ENCODE data around the gene NDUFS5. TPM values are rescaled to one million over a fixed set of nuclear protein-coding genes. Genes with fewer than 3 reads are reported as not detected.

The NDUFS5 gene
- total RNA-seq, 1 donor from 2014 or later: 696 TPM

DNA sequence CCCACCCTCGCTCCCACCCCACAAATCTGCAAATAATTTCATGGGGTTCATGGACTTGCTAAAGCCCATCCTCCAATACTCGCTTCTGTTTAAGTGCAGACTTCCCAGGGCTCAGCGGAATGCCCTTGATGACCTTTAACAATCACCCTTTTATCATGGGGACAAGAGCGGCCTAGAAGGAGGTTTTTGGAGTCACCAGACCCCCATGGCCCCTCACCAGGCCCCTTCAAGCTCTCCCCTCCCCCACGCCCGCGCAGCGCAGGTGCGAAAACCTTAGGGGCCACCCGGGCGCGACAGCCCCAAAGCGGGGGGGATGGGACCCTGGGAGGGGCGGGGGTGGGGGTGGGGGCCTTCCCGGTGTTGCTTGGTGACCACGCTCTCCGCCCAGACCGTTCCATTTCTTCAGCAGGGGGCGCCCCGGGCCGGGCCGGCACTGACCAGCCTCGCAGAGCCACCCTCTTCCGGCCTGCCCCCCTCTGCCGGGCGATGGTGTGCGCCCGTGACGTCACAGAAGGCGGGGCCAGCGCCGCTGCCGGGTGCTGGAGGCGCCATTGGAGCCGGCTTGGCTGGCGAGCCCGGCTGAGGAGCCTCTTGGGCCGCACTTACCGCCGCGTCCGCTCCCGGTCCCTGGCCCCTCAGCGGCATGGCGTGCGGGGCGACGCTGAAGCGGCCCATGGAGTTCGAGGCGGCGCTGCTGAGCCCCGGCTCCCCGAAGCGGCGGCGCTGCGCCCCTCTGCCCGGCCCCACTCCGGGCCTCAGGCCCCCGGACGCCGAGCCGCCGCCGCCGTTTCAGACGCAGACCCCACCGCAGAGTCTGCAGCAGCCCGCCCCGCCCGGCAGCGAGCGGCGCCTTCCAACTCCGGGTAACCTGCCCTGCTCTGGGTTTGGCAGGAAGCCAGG lies 35.2 kb upstream of the NDUFS5 start, which contains the start of gene AKIRIN1:
Gene AKIRIN1, plus strand, starts transcription at position 539 of the 900 bp plus-strand sequence. Its CDS starts 105 bp downstream, at position 644.
- DNase-seq: peak; percentile 99
- peak within 1 kb of the TSS; percentile 97 for H3K4me3 ChIP-seq
- intact Hi-C loops (cut with micrococcal nuclease): no loop called here
- TF ChIP-seq, protein P1, sequence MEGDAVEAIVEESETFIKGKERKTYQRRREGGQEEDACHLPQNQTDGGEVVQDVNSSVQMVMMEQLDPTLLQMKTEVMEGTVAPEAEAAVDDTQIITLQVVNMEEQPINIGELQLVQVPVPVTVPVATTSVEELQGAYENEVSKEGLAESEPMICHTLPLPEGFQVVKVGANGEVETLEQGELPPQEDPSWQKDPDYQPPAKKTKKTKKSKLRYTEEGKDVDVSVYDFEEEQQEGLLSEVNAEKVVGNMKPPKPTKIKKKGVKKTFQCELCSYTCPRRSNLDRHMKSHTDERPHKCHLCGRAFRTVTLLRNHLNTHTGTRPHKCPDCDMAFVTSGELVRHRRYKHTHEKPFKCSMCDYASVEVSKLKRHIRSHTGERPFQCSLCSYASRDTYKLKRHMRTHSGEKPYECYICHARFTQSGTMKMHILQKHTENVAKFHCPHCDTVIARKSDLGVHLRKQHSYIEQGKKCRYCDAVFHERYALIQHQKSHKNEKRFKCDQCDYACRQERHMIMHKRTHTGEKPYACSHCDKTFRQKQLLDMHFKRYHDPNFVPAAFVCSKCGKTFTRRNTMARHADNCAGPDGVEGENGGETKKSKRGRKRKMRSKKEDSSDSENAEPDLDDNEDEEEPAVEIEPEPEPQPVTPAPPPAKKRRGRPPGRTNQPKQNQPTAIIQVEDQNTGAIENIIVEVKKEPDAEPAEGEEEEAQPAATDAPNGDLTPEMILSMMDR (IDR thresholded peaks at IDR 0.05; ENCODE audit: borderline replicate concordance): peak; percentile 27
- peaks cover 56% of the 10 kb centered on the region for H3K4me1 ChIP-seq
- no peaks in the 10 kb centered on the region for H3K9me3 ChIP-seq (replicated peaks)
- H3K27me3 ChIP-seq (ENCODE audit: low read depth): no peaks in the 10 kb centered on the region
- H3K27ac ChIP-seq (replicated peaks): peak within 1 kb of the TSS; percentile 94
- peaks cover 12% of the 10 kb centered on the region for H3K36me3 ChIP-seq

- Histone ChIP-seq H3K27ac (replicated peaks) (peak overlapping the region; percentile 94), H3K36me3 (peaks cover 12% of the 10 kb centered on the region), H3K27me3 (ENCODE audit: low read depth) (no peaks in the 10 kb centered on the region), H3K4me1 (peaks cover 64% of the 10 kb centered on the region), H3K4me3 (peak overlapping the region; percentile 97), H3K9me3 (replicated peaks) (no peaks in the 10 kb centered on the region)
- intact Hi-C loops (cut with micrococcal nuclease): no loop called here
- TF ChIP-seq, protein P1 (IDR thresholded peaks at IDR 0.05; ENCODE audit: borderline replicate concordance): no peak
- DNase-seq: peak; percentile 38
Observed at GRCh38 chr1:38991638-38992411, 34.3 kb upstream of the NDUFS5 start.

- Histone ChIP-seq H3K9me3 (replicated peaks) (no peaks in the 10 kb centered on the region), H3K4me1 (peaks cover 72% of the 10 kb centered on the region), H3K27me3 (ENCODE audit: low read depth) (no peaks in the 10 kb centered on the region), H3K36me3 (peaks cover 12% of the 10 kb centered on the region), H3K27ac (replicated peaks) (peak overlapping the region; percentile 94), H3K4me3 (peak overlapping the region; percentile 97)
- intact Hi-C loops (cut with micrococcal nuclease): no loop called here
- DNase-seq: no peak
- TF ChIP-seq, protein P1 (IDR thresholded peaks at IDR 0.05; ENCODE audit: borderline replicate concordance): no peak
Observed at GRCh38 chr1:38992412-38993111, 33.6 kb upstream of the NDUFS5 start.

DNA sequence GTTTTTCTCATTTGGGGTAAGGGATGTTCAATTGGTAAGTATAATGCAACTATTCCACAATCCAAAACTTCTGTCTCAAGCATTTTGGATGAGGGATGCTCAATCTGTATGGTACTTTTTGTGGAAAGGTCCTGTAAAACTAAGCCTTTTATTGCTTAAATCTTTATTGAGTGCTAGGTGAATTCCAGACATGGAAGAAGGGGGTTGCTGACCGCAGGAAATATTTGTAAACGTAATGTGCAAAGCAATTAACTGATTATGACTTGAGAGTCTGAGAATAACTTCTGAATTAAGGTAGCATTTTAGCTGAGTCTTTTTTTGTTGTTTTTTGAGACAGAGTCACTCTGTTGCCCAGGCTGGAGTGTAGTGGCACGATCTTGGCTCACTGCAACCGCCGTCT lies 32.0 kb upstream of the NDUFS5 start:
- H3K36me3 ChIP-seq: peaks cover 24% of the 10 kb centered on the region
- H3K4me3 ChIP-seq: no peak overlapping the region
- no peak for DNase-seq
- H3K27ac ChIP-seq (replicated peaks): no peak overlapping the region
- no peaks in the 10 kb centered on the region for H3K27me3 ChIP-seq (ENCODE audit: low read depth)
- H3K9me3 ChIP-seq (replicated peaks): no peaks in the 10 kb centered on the region
- TF ChIP-seq, protein P1 (IDR thresholded peaks at IDR 0.05; ENCODE audit: borderline replicate concordance): no peak
- H3K4me1 ChIP-seq: peaks cover 88% of the 10 kb centered on the region
- intact Hi-C loops (cut with micrococcal nuclease): no loop called here

Measured in left ventricle myocardium inferior (tissue), 1 donor.